ENCODE data around the gene PES1. TPM values are rescaled to one million over a fixed set of nuclear protein-coding genes. Genes with fewer than 3 reads are reported as not detected.
"Not testable (repeated sequence)": the region's sequence is repeated elsewhere in the genome, so short reads cannot be mapped to it uniquely, and the experiment has no call there.

PES1 gene
- total RNA-seq, 1 donor, result 54.9 TPM

GRCh38 chr22:30553971-30554370 is 37.7 kb downstream of the PES1 start:
- no peak overlapping the region for H3K4me3 ChIP-seq (ENCODE audit: low read depth, low read length)
- no peak for DNase-seq (ENCODE audit: low read depth)
- TF ChIP-seq CTCF (IDR thresholded peaks at IDR 0.05; ENCODE audit: insufficient read depth, low read length), result no peak

GRCh38 chr22:30552719-30553118 is 39.0 kb downstream of the PES1 start:
- no peak for TF ChIP-seq CTCF (IDR thresholded peaks at IDR 0.05; ENCODE audit: insufficient read depth, low read length)
- DNase-seq (ENCODE audit: low read depth), result no peak
- H3K4me3 ChIP-seq (ENCODE audit: low read depth, low read length), result no peak overlapping the region

- H3K4me3 ChIP-seq (ENCODE audit: low read depth, low read length); DNase-seq (ENCODE audit: low read depth): not testable (repeated sequence)
These were observed 39.9 kb downstream of the PES1 start for GRCh38 chr22:30551813-30552212.

GRCh38 chr22:30547188-30547587 is 44.5 kb downstream of the PES1 start:
- no peak for TF ChIP-seq CTCF (IDR thresholded peaks at IDR 0.05; ENCODE audit: insufficient read depth, low read length)
- H3K4me3 ChIP-seq (ENCODE audit: low read depth, low read length), result no peak overlapping the region
- DNase-seq (ENCODE audit: low read depth), result no peak

- DNase-seq (ENCODE audit: low read depth), result no peak
- H3K4me3 ChIP-seq (ENCODE audit: low read depth, low read length), result no peak within 1 kb of the TSS
- TF ChIP-seq CTCF (IDR thresholded peaks at IDR 0.05; ENCODE audit: insufficient read depth, low read length), result no peak
These were observed 45.1 kb downstream of the PES1 start, which contains the start of gene SEC14L6 for GRCh38 chr22:30546616-30547015. Gene SEC14L6 (minus strand): TSS chr22:30546741. CDS start chr22:30546682, 59 bp downstream.

- no peak overlapping the region for H3K4me3 ChIP-seq (ENCODE audit: low read depth, low read length)
- no peak for DNase-seq (ENCODE audit: low read depth)
- no peak for TF ChIP-seq CTCF (IDR thresholded peaks at IDR 0.05; ENCODE audit: insufficient read depth, low read length)
These were observed 48.9 kb downstream of the PES1 start for GRCh38 chr22:30542811-30543188.

GRCh38 chr22:30541961-30542810 is 49.5 kb downstream of the PES1 start:
- no peak for DNase-seq (ENCODE audit: low read depth)
- TF ChIP-seq CTCF (IDR thresholded peaks at IDR 0.05; ENCODE audit: insufficient read depth, low read length), result no peak
- H3K4me3 ChIP-seq (ENCODE audit: low read depth, low read length), result peak overlapping the region; percentile 31

- not testable (repeated sequence) for H3K4me3 ChIP-seq (ENCODE audit: low read depth, low read length); DNase-seq (ENCODE audit: low read depth)
These were observed 50.2 kb downstream of the PES1 start for GRCh38 chr22:30541511-30541910.

All from fibroblast of the aortic adventitia (primary cell).